Neural cell (in vitro differentiated cells): ENCODE measurements around the gene SMYD5. TPM values are rescaled to one million over a fixed set of nuclear protein-coding genes. Genes with fewer than 3 reads are reported as not detected.

Experiments
- H2AFZ ChIP-seq: fragments of 200-600, 300-800 bp; sonication (generic), shearing (Covaris generic); 2 replicates; pipeline ENCODE4 v1.6.0; 2014; ENCODE audit warnings: low read depth, mild to moderate bottlenecking, antibody characterized with exemption, low read length, moderate library complexity
- H3F3A ChIP-seq: fragments of 200-600 bp; shearing (Covaris generic); 2 replicates; pipeline ENCODE4 v1.6.1; 2016; ENCODE audit warnings: mild to moderate bottlenecking, moderate library complexity, mixed read lengths, antibody characterized with exemption, low read length; ENCODE audit not compliant: insufficient read depth, poor library complexity, severe bottlenecking
- H3K27ac ChIP-seq: fragments of 200-600, 300-800 bp; sonication (generic), shearing (Covaris generic); 2 replicates; pipeline ENCODE4 v1.5.1; 2014; ENCODE audit warnings: mild to moderate bottlenecking, low read length, moderate library complexity
- H3K27me3 ChIP-seq: fragments of 300-800, 200-600 bp; sonication (generic), shearing (Covaris generic); 2 replicates; pipeline ENCODE4 v1.6.0; 2014; ENCODE audit warnings: mild to moderate bottlenecking, low read depth, low read length, moderate library complexity; ENCODE audit not compliant: insufficient read depth
- H3K36me3 ChIP-seq: fragments of 300-800, 200-600 bp; sonication (generic), shearing (Covaris generic); 2 replicates; pipeline ENCODE4 v1.5.1; 2014; ENCODE audit warnings: mild to moderate bottlenecking, antibody characterized with exemption, low read length, moderate library complexity; ENCODE audit not compliant: insufficient read depth
- H3K4me2 ChIP-seq: fragments of 300-800, 200-600 bp; sonication (generic), shearing (Covaris generic); 2 replicates; pipeline ENCODE4 v1.6.0; 2014; ENCODE audit warnings: mild to moderate bottlenecking, low read length
- H3K4me3 ChIP-seq: fragments of 300-800, 200-600 bp; sonication (generic), shearing (Covaris generic); 2 replicates; pipeline ENCODE4 v1.5.1; 2014; ENCODE audit warnings: mild to moderate bottlenecking, low read length, moderate library complexity
- H3K79me2 ChIP-seq: fragments of 200-600 bp; shearing (Covaris generic); replicated peaks from 2 replicates; pipeline ENCODE4 v1.6.0; 2014; ENCODE audit warnings: mild to moderate bottlenecking, low read length, moderate library complexity; ENCODE audit not compliant: insufficient read depth
- H3K9ac ChIP-seq: fragments of 300-800, 200-600 bp; sonication (generic), shearing (Covaris generic); 2 replicates; pipeline ENCODE4 v1.6.1; 2016; ENCODE audit warnings: mild to moderate bottlenecking, low read length, mixed read lengths
- H3K9me2 ChIP-seq: fragments of 200-600 bp; shearing (Covaris generic); 2 replicates; pipeline ENCODE4 v1.6.1; 2016; ENCODE audit warnings: mild to moderate bottlenecking, low read length, mixed read lengths; ENCODE audit not compliant: insufficient read depth
- H3K9me3 ChIP-seq: fragments of 200-600, 300-800 bp; sonication (generic), shearing (Covaris generic); 2 replicates; pipeline ENCODE4 v1.6.1; 2016; ENCODE audit warnings: mild to moderate bottlenecking, mixed run types, low read length, moderate library complexity, mixed read lengths
- H4K20me1 ChIP-seq: fragments of 200-600 bp; shearing (Covaris generic); 2 replicates; pipeline ENCODE4 v1.6.1; 2016; ENCODE audit warnings: mild to moderate bottlenecking, mixed run types; ENCODE audit not compliant: insufficient read depth
- CTCF ChIP-seq: fragments of 450-650 bp; IDR thresholded peaks from 2 replicates; pipeline ENCODE4 v1.5.1; 2014; ENCODE audit warnings: antibody characterized with exemption, mild to moderate bottlenecking, moderate library complexity; ENCODE audit not compliant: poor library complexity, severe bottlenecking
- EP300 ChIP-seq: fragments of 450-650 bp; conservative IDR thresholded peaks from 2 replicates; pipeline ENCODE4 v1.6.1; 2014; ENCODE audit warnings: antibody characterized with exemption, mild to moderate bottlenecking, moderate library complexity; ENCODE audit not compliant: poor library complexity, severe bottlenecking
- EZH2 ChIP-seq: fragments of 200-600, 300-800 bp; shearing (Covaris generic), sonication (generic); IDR thresholded peaks from 2 replicates; pipeline ENCODE4 v1.6.1; 2014; ENCODE audit warnings: antibody characterized with exemption, low read length, borderline replicate concordance, mild to moderate bottlenecking; ENCODE audit not compliant: insufficient read depth, poor library complexity, severe bottlenecking
- MXI1 ChIP-seq: fragments of 450-650 bp; conservative IDR thresholded peaks from 2 replicates; pipeline ENCODE4 v1.6.1; 2014; ENCODE audit warnings: antibody characterized with exemption, mild to moderate bottlenecking; ENCODE audit not compliant: poor library complexity, severe bottlenecking
- POLR2AphosphoS5 ChIP-seq: IDR thresholded peaks from 2 replicates; pipeline ENCODE4 v1.6.1; 2012
- RAD21 ChIP-seq: fragments of 450-650 bp; conservative IDR thresholded peaks from 2 replicates; pipeline ENCODE4 v1.6.1; 2014; ENCODE audit warnings: antibody characterized with exemption, mild to moderate bottlenecking, moderate library complexity
- SMC3 ChIP-seq: fragments of 450-650 bp; conservative IDR thresholded peaks from 2 replicates; pipeline ENCODE4 v1.6.1; 2014; ENCODE audit warnings: antibody characterized with exemption, mild to moderate bottlenecking, moderate library complexity; ENCODE audit not compliant: poor library complexity
- TAF1 ChIP-seq: IDR thresholded peaks from 2 replicates; pipeline ENCODE4 v1.6.1; 2012; ENCODE audit warnings: low read depth
- polyA plus RNA-seq: library from polyadenylated mRNA; depleted of rRNA; stranded (reverse); fragments of >200 nt; gene quantifications from 2 replicates; pipeline ENCODE4 v1.2.3, GENCODE V29; 2014
- TF ChIP-seq, protein P1 (sequence below): IDR thresholded peaks from 2 replicates; pipeline ENCODE4 v1.6.1; 2012; ENCODE audit warnings: borderline replicate concordance

SMYD5 gene
- polyA plus RNA-seq, 1 donor from 2014 or later = 15.5 TPM

DNA sequence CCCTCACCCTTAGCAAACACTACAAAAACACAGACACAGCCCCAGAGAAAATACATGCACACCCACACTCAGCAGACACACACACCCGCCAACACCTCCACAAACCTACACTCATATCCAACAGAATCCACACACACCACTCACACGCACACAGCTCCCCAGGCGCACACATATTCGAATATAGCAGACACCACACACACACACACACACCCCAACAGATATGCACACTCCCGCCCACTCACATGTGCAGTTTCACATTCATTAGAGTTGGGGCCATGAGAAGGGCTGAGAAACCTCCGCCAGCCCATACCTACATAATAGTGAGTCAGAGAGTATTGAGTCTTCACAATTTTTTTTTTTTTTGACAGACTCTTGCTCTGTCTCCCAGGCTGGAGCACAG, 41.1 kb upstream of the SMYD5 start:
- no peak overlapping the region for H3K4me2 ChIP-seq
- no peaks in the 10 kb centered on the region for H3K9me3 ChIP-seq
- no peaks in the 10 kb centered on the region for H4K20me1 ChIP-seq
- H3K79me2 ChIP-seq = no peaks in the 10 kb centered on the region
- no peak overlapping the region for H2AFZ ChIP-seq
- no peak overlapping the region for H3K27ac ChIP-seq
- peaks cover 37% of the 10 kb centered on the region for H3K27me3 ChIP-seq
- H3K36me3 ChIP-seq = no peaks in the 10 kb centered on the region
- H3K4me3 ChIP-seq = no peak overlapping the region
- no peaks in the 10 kb centered on the region for H3K9me2 ChIP-seq
- H3F3A ChIP-seq = no peaks in the 10 kb centered on the region
- TF ChIP-seq EZH2 (no peak), RAD21 (no peak), CTCF (no peak), TAF1 (no peak), POLR2AphosphoS5 (no peak), SMC3 (no peak), EP300 (no peak)
- H3K9ac ChIP-seq = no peak overlapping the region

- H3K36me3 ChIP-seq = no peaks in the 10 kb centered on the region
- H2AFZ ChIP-seq = no peak overlapping the region
- H3K9ac ChIP-seq = no peak overlapping the region
- no peak for TF ChIP-seq SMC3
- no peak overlapping the region for H3K4me2 ChIP-seq
- no peaks in the 10 kb centered on the region for H3K9me3 ChIP-seq
- H3F3A ChIP-seq = no peaks in the 10 kb centered on the region
- peaks cover 45% of the 10 kb centered on the region for H3K27me3 ChIP-seq
- no peaks in the 10 kb centered on the region for H3K9me2 ChIP-seq
- no peak overlapping the region for H3K4me3 ChIP-seq
- no peak overlapping the region for H3K27ac ChIP-seq
- no peaks in the 10 kb centered on the region for H3K79me2 ChIP-seq
- H4K20me1 ChIP-seq = no peaks in the 10 kb centered on the region
Measured at GRCh38 chr2:73173781-73174180, 40.3 kb upstream of the SMYD5 start.

DNA sequence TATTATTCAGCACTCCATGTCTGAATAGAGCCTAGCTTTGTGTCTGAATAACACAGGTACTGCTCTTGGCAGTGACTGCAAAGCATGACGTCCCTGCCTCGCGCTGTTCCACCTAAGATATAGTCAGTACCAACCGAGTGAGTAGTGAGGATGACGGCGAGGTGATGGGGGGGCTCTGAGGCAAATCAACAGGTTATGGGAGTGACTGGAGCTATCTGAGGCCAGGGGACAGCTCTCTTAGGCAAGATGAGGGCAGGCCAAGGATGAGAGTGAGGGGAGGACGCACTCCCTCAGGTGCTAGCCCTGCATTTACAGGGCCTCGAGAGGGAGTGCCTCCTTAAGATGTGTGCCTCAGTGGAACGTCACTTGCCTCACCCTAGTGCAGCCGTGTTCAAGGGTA, 39.8 kb upstream of the SMYD5 start:
- no peaks in the 10 kb centered on the region for H3K36me3 ChIP-seq
- H3K4me2 ChIP-seq = no peak overlapping the region
- no peak overlapping the region for H3K9ac ChIP-seq
- H3K79me2 ChIP-seq = no peaks in the 10 kb centered on the region
- no peaks in the 10 kb centered on the region for H3F3A ChIP-seq
- H2AFZ ChIP-seq = no peak overlapping the region
- peaks cover 48% of the 10 kb centered on the region for H3K27me3 ChIP-seq
- H3K27ac ChIP-seq = no peak overlapping the region
- TF ChIP-seq SMC3 (no peak), EP300 (no peak), TAF1 (no peak), RAD21 (no peak), MXI1 (no peak), EZH2 (no peak), POLR2AphosphoS5 (no peak), CTCF (no peak)
- TF ChIP-seq, protein P1, sequence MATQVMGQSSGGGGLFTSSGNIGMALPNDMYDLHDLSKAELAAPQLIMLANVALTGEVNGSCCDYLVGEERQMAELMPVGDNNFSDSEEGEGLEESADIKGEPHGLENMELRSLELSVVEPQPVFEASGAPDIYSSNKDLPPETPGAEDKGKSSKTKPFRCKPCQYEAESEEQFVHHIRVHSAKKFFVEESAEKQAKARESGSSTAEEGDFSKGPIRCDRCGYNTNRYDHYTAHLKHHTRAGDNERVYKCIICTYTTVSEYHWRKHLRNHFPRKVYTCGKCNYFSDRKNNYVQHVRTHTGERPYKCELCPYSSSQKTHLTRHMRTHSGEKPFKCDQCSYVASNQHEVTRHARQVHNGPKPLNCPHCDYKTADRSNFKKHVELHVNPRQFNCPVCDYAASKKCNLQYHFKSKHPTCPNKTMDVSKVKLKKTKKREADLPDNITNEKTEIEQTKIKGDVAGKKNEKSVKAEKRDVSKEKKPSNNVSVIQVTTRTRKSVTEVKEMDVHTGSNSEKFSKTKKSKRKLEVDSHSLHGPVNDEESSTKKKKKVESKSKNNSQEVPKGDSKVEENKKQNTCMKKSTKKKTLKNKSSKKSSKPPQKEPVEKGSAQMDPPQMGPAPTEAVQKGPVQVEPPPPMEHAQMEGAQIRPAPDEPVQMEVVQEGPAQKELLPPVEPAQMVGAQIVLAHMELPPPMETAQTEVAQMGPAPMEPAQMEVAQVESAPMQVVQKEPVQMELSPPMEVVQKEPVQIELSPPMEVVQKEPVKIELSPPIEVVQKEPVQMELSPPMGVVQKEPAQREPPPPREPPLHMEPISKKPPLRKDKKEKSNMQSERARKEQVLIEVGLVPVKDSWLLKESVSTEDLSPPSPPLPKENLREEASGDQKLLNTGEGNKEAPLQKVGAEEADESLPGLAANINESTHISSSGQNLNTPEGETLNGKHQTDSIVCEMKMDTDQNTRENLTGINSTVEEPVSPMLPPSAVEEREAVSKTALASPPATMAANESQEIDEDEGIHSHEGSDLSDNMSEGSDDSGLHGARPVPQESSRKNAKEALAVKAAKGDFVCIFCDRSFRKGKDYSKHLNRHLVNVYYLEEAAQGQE = no peak
- no peak overlapping the region for H3K4me3 ChIP-seq
- H3K9me2 ChIP-seq = no peaks in the 10 kb centered on the region
- H4K20me1 ChIP-seq = no peaks in the 10 kb centered on the region
- no peaks in the 10 kb centered on the region for H3K9me3 ChIP-seq
